Mesothelial cell of epicardium (in vitro differentiated cells): Measurements from ENCODE around the gene HSPA12A. TPM values are rescaled to one million over a fixed set of nuclear protein-coding genes. Genes with fewer than 3 reads are reported as not detected.

ENCODE experiments used
- DNase-seq, 2 experiments: peaks; one replicate each; pipeline ENCODE4 v3.0.0; 2021; ENCODE audit warnings: low spot score in 2 of 2; ENCODE audit not compliant: unreplicated experiment in 2 of 2
- H3K27ac Mint-ChIP-seq: 2 replicates; pipeline ENCODE4 v1.8.0; 2021; ENCODE audit warnings: mixed read lengths
- H3K27me3 Mint-ChIP-seq: 2 replicates; pipeline ENCODE4 v1.8.0; 2021; ENCODE audit warnings: low read depth, mixed read lengths
- H3K36me3 Mint-ChIP-seq: 2 replicates; pipeline ENCODE4 v1.8.0; 2021; ENCODE audit warnings: mixed read lengths
- H3K4me1 Mint-ChIP-seq: 2 replicates; pipeline ENCODE4 v1.8.0; 2021; ENCODE audit warnings: mixed read lengths
- H3K4me3 Mint-ChIP-seq: 2 replicates; pipeline ENCODE4 v1.8.0; 2021; ENCODE audit warnings: mild to moderate bottlenecking, moderate library complexity, mixed read lengths
- H3K9me3 Mint-ChIP-seq: 2 replicates; pipeline ENCODE4 v1.8.0; 2021; ENCODE audit warnings: mixed read lengths
- total RNA-seq: library from RNA; stranded (reverse); gene quantifications from 3 replicates; pipeline ENCODE4 v1.2.1, GENCODE V29; 2021
- TF ChIP-seq, protein P1 (sequence below): fragments of 200-600 bp; sonication (generic); IDR thresholded peaks from one replicate; pipeline ENCODE4 v1.5.0; 2021; ENCODE audit warnings: antibody characterized with exemption; ENCODE audit not compliant: unreplicated experiment

HSPA12A gene, protein sequence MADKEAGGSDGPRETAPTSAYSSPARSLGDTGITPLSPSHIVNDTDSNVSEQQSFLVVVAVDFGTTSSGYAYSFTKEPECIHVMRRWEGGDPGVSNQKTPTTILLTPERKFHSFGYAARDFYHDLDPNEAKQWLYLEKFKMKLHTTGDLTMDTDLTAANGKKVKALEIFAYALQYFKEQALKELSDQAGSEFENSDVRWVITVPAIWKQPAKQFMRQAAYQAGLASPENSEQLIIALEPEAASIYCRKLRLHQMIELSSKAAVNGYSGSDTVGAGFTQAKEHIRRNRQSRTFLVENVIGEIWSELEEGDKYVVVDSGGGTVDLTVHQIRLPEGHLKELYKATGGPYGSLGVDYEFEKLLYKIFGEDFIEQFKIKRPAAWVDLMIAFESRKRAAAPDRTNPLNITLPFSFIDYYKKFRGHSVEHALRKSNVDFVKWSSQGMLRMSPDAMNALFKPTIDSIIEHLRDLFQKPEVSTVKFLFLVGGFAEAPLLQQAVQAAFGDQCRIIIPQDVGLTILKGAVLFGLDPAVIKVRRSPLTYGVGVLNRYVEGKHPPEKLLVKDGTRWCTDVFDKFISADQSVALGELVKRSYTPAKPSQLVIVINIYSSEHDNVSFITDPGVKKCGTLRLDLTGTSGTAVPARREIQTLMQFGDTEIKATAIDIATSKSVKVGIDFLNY
- total RNA-seq, result 10.7 to 13.7 TPM (median 11.8 TPM) in 3 replicates

DNA sequence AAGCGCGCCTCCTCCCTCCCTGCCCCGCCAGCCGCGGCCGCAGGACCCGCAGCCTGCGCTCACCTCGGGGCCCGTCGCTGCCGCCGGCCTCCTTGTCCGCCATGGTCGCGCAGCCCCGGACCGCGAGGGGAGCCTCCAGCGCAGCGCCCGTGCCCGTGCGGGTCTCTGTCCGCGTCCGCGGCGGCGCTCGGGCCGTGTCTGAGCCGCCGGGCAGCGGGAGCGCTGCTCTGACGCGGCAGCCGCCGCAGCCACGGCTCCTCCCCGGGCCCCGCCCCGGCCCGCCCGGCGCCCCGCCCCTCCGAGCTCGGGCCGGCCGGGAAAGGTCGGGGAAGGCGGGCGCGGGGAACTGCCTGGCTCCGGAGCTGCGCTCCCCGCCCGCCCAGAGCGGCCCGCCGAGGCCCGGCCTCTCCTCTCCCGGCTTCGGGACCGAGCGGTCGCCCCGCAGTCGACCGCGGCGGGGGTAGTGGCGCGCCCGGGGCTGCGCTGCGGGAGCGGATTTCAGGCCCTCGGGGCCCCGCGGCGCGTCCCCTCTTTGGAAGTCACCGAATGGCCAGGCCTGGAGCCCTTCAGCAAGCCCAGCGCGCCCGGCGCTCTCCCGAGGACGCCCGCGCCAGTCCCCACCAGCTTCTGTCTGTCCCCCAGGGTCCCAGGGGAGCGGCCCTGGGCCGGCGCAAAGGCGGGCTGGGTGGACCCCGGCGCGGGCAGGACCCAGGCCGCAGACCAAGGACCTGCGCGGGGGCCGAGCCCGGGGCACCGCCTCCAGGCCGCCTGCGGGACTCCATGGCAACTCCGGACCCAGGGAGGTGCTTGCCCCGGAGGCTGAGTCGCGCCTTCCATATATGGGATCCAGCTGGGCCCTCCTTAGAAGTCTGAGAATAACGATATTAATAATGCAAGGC is at the start of gene HSPA12A:
Gene HSPA12A, minus strand, starts transcription at position 200 of the 899 bp plus-strand sequence. Its CDS starts 97 bp downstream, at position 103.
- H3K27me3 Mint-ChIP-seq, result peaks cover 72% of the 10 kb centered on the region
- TF ChIP-seq, protein P1, sequence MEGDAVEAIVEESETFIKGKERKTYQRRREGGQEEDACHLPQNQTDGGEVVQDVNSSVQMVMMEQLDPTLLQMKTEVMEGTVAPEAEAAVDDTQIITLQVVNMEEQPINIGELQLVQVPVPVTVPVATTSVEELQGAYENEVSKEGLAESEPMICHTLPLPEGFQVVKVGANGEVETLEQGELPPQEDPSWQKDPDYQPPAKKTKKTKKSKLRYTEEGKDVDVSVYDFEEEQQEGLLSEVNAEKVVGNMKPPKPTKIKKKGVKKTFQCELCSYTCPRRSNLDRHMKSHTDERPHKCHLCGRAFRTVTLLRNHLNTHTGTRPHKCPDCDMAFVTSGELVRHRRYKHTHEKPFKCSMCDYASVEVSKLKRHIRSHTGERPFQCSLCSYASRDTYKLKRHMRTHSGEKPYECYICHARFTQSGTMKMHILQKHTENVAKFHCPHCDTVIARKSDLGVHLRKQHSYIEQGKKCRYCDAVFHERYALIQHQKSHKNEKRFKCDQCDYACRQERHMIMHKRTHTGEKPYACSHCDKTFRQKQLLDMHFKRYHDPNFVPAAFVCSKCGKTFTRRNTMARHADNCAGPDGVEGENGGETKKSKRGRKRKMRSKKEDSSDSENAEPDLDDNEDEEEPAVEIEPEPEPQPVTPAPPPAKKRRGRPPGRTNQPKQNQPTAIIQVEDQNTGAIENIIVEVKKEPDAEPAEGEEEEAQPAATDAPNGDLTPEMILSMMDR, result no peak
- H3K36me3 Mint-ChIP-seq, result no peaks in the 10 kb centered on the region
- peak within 1 kb of the TSS; percentile 66 for H3K27ac Mint-ChIP-seq
- DNase-seq, result peak; percentile 66 to 79
- no peaks in the 10 kb centered on the region for H3K9me3 Mint-ChIP-seq
- peak within 1 kb of the TSS; percentile 75 for H3K4me3 Mint-ChIP-seq
- peaks cover 4% of the 10 kb centered on the region for H3K4me1 Mint-ChIP-seq

DNA sequence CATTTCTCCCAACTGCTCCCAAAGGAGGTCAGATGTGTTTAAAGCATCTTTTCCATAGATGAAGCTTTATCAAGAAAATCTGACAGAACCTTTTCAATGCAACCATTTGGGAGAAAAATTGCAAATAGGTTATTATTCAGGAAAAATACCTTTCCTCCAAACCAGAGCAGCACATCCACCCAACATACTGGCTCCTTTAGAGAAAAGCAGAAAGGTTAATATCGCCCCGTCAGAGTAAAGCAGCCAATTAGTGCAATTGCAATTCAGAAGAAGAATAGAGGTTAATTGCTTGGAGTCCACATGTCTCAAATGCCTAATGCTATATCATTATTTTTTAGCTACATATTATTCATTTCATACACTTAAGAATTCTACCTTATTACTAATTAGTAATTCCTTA is 48.9 kb upstream of the HSPA12A start:
- DNase-seq, result no peak
- H3K4me1 Mint-ChIP-seq, result peaks cover 5% of the 10 kb centered on the region
- TF ChIP-seq, protein P1, result no peak
- H3K27ac Mint-ChIP-seq, result no peak overlapping the region
- H3K9me3 Mint-ChIP-seq, result peaks cover 4% of the 10 kb centered on the region
- H3K4me3 Mint-ChIP-seq, result no peak overlapping the region
- peaks cover 52% of the 10 kb centered on the region for H3K27me3 Mint-ChIP-seq
- no peaks in the 10 kb centered on the region for H3K36me3 Mint-ChIP-seq

DNA sequence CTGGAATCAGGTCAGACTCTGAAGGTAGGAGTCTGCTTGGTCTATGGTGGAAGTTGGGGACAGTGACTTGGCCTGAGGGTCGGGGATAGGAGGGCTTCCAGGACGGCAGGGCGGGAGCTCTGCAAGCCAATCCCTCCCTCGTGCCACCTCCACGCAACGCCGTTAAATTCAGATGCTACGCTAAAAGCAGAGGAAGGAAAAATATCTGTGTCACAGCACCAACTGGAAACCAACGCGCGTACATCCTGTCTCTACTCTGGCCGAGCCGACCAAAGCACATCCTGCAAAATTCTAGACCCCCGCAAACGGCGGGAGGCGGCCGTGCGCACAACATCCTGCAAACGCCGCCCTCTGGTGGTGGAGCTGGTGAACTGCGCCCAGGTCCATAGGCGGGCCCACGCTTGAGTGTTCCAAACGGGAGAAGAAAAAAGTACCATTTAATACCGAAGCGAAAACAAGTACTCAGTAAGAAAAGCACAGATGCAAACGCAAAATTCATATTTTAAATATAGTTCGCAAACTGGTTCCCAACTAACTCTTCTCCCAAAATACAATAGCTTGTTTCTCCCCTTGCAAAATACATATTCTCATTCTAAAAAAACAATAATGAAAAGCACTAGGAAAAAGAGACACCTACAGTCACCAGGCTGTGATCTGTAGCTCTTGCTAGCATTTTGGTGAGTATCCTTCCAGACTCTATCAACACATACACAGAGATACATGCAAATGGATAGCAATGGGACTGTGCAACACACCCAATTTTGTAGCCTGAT is 45.7 kb upstream of the HSPA12A start:
- no peaks in the 10 kb centered on the region for H3K36me3 Mint-ChIP-seq
- H3K27ac Mint-ChIP-seq, result no peak overlapping the region
- peak overlapping the region; percentile 46 for H3K4me3 Mint-ChIP-seq
- peaks cover 47% of the 10 kb centered on the region for H3K27me3 Mint-ChIP-seq
- H3K4me1 Mint-ChIP-seq, result peaks cover 5% of the 10 kb centered on the region
- peaks cover 4% of the 10 kb centered on the region for H3K9me3 Mint-ChIP-seq
- peak; percentile 80 to 95 for DNase-seq
- TF ChIP-seq, protein P1, result peak; percentile 100

DNA sequence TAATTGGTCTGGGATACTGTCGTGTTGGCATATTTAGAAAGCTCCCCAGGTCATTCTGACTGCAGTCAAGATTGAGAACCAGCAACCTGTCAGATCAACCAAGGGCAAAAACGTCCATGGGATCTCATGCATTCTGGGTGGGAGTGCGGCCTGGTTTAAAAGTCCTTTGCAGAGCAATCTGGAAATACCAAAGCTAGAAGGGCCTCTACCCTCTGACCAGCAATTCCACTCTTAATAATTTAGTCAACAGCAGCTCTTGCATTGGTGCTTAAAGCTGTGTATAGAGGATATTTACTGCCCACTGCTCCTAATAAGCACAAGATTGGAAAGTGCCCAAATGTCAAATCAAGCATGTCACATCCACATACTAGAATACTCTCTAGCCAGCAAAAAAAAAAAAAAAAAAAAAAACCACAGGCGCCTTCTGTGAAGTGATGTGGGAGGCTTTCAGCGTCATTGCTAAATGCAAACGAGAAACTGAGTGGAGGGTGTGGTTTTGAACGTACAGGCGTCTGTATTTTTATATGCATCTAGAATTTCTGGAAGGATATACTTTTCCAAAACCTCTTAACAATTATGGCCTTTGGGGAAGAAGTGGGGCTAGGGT is 44.8 kb upstream of the HSPA12A start:
- H3K4me3 Mint-ChIP-seq, result no peak overlapping the region
- TF ChIP-seq, protein P1, result no peak
- no peak for DNase-seq
- H3K27me3 Mint-ChIP-seq, result peaks cover 40% of the 10 kb centered on the region
- no peaks in the 10 kb centered on the region for H3K36me3 Mint-ChIP-seq
- no peaks in the 10 kb centered on the region for H3K9me3 Mint-ChIP-seq
- no peak overlapping the region for H3K27ac Mint-ChIP-seq
- H3K4me1 Mint-ChIP-seq, result peaks cover 5% of the 10 kb centered on the region
